GM23338 (cell line): ENCODE measurements around the gene PDE4B. TPM values are rescaled to one million over a fixed set of nuclear protein-coding genes. Genes with fewer than 3 reads are reported as not detected.
"Not testable (repeated sequence)": the region's sequence is repeated elsewhere in the genome, so short reads cannot be mapped to it uniquely, and the experiment has no call there.

Experiments
- ATAC-seq: fragments of 200-7000 bp; cut with Tn5 transposase; 3 replicates; pipeline ENCODE4 v1.9.1; 2020
- DNase-seq: peaks from one replicate; pipeline ENCODE4 v3.0.0-alpha.2; 2015; ENCODE audit warnings: low spot score
- H2AFZ ChIP-seq: fragments of 200-600 bp; sonication (generic); 2 replicates; pipeline ENCODE4 v1.8.0; 2016; ENCODE audit warnings: antibody characterized with exemption, mild to moderate bottlenecking, moderate library complexity
- H3F3A ChIP-seq: fragments of 200-600 bp; sonication (generic); replicated peaks from 2 replicates; pipeline ENCODE4 v1.8.0; 2017; ENCODE audit warnings: antibody characterized with exemption, mixed run types, low read depth
- H3K27ac ChIP-seq: fragments of 200-600 bp; sonication (generic); 2 replicates; pipeline ENCODE4 v1.6.1; 2016; ENCODE audit warnings: low read depth
- H3K27me3 ChIP-seq: fragments of 200-600 bp; sonication (generic); 2 replicates; pipeline ENCODE4 v1.8.0; 2016; ENCODE audit warnings: mild to moderate bottlenecking, mixed run types, moderate library complexity; ENCODE audit not compliant: insufficient read depth
- H3K36me3 ChIP-seq: fragments of 200-600 bp; sonication (generic); 2 replicates; pipeline ENCODE4 v1.8.0; 2016; ENCODE audit warnings: mild to moderate bottlenecking; ENCODE audit not compliant: insufficient read depth
- H3K4me1 ChIP-seq: fragments of 200-600 bp; sonication (generic); 2 replicates; pipeline ENCODE4 v1.8.0; 2016; ENCODE audit warnings: mild to moderate bottlenecking, moderate library complexity; ENCODE audit not compliant: insufficient read depth
- H3K4me2 ChIP-seq: fragments of 200-600 bp; sonication (generic); 2 replicates; pipeline ENCODE4 v1.7.1; 2017; ENCODE audit warnings: mixed run types
- H3K4me3 ChIP-seq: fragments of 200-600 bp; sonication (generic); 2 replicates; pipeline ENCODE4 v1.6.1; 2016; ENCODE audit warnings: mixed run types
- H3K79me2 ChIP-seq: fragments of 200-600 bp; sonication (generic); replicated peaks from 2 replicates; pipeline ENCODE4 v1.8.0; 2017; ENCODE audit warnings: mild to moderate bottlenecking; ENCODE audit not compliant: insufficient read depth
- H3K9me2 ChIP-seq: fragments of 200-600 bp; sonication (generic); 2 replicates; pipeline ENCODE4 v1.8.0; 2017; ENCODE audit not compliant: insufficient read depth
- H4K20me1 ChIP-seq: fragments of 200-600 bp; sonication (generic); replicated peaks from 2 replicates; pipeline ENCODE4 v1.8.0; 2017; ENCODE audit warnings: mild to moderate bottlenecking; ENCODE audit not compliant: insufficient read depth
- H3K27ac Mint-ChIP-seq: 2 replicates; pipeline ENCODE4 v1.8.0; 2020; ENCODE audit warnings: inconsistent platforms, mild to moderate bottlenecking, moderate library complexity, mixed read lengths
- H3K27me3 Mint-ChIP-seq: 3 replicates; pipeline ENCODE4 v1.8.0; 2022; ENCODE audit warnings: low read depth, mild to moderate bottlenecking, moderate library complexity, mixed read lengths, inconsistent platforms; ENCODE audit not compliant: insufficient read depth, poor library complexity
- H3K36me3 Mint-ChIP-seq: 3 replicates; pipeline ENCODE4 v1.8.0; 2021; ENCODE audit warnings: low read depth, mild to moderate bottlenecking, inconsistent platforms, moderate library complexity, mixed read lengths
- H3K4me1 Mint-ChIP-seq: 3 replicates; pipeline ENCODE4 v1.8.0; 2020; ENCODE audit warnings: mild to moderate bottlenecking, inconsistent platforms, mixed read lengths
- H3K4me3 Mint-ChIP-seq: 3 replicates; pipeline ENCODE4 v1.8.0; 2021; ENCODE audit warnings: moderate library complexity, mild to moderate bottlenecking, inconsistent platforms, mixed read lengths
- H3K9me3 Mint-ChIP-seq: 3 replicates; pipeline ENCODE4 v1.8.0; 2020; ENCODE audit warnings: moderate library complexity, mild to moderate bottlenecking, inconsistent platforms, mixed read lengths
- CREB1 ChIP-seq: fragments of 250-450 bp; sonication (Bioruptor Pico); IDR thresholded peaks from 2 replicates; pipeline ENCODE4 v1.5.0; 2020; ENCODE audit warnings: low read depth, mild to moderate bottlenecking, moderate library complexity
- EZH2phosphoT487 ChIP-seq: fragments of 200-600 bp; sonication (generic); IDR thresholded peaks from one replicate; pipeline ENCODE4 v1.8.1; 2018; ENCODE audit warnings: antibody characterized with exemption; ENCODE audit not compliant: unreplicated experiment
- NANOG ChIP-seq: IDR thresholded peaks from 2 replicates; pipeline ENCODE4 v1.6.1; 2016; ENCODE audit warnings: antibody characterized with exemption, borderline replicate concordance
- POLR2AphosphoS5 ChIP-seq: IDR thresholded peaks from 2 replicates; pipeline ENCODE4 v1.6.1; 2016; ENCODE audit warnings: antibody characterized with exemption, low read depth
- polyA plus RNA-seq: library from polyadenylated mRNA; unstranded; fragments of >200 nt; fragmentation: Nextera tagmentation; extraction: Ambion mirVana; gene quantifications from 2 replicates; pipeline ENCODE4 v1.2.1, GENCODE V29; 2016
- total RNA-seq: library from RNA; depleted of rRNA; stranded (reverse); fragments of >200 nt; shearing (Covaris generic); gene quantifications from 2 replicates; pipeline ENCODE4 v1.2.3, GENCODE V29; 2014
- TF ChIP-seq, protein P1 (sequence below): IDR thresholded peaks from 2 replicates; pipeline ENCODE4 v1.6.1; 2016; ENCODE audit warnings: antibody characterized with exemption
- TF ChIP-seq, protein P2 (sequence below): IDR thresholded peaks from one replicate; pipeline ENCODE4 v1.6.1; 2018; ENCODE audit warnings: antibody characterized with exemption; ENCODE audit not compliant: unreplicated experiment

PDE4B gene
- total and polyA plus RNA-seq, 2 experiments from 2014 or later, result 14.0 to 25.6 TPM

DNA sequence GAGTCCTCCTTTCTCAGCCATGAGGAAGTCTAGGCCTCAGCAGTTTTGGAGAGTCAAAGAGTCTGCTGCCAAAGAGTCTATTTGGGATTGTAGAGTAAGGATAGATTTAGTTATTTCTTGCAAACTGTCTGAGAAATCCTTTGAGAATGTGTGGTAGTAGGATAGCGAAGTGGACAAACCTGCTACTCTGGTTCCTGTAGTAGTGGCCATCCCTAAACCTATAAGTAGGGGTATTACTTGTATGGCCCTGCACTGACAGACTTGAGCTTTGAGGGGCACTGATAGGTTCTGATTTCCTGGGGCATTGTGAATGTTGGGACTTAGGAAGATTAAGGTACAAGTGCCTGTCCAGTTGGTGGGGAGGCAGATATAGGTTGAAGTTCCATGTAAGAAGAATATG lies 625.3 kb downstream of the PDE4B start (continued):
- TF ChIP-seq, protein P1, sequence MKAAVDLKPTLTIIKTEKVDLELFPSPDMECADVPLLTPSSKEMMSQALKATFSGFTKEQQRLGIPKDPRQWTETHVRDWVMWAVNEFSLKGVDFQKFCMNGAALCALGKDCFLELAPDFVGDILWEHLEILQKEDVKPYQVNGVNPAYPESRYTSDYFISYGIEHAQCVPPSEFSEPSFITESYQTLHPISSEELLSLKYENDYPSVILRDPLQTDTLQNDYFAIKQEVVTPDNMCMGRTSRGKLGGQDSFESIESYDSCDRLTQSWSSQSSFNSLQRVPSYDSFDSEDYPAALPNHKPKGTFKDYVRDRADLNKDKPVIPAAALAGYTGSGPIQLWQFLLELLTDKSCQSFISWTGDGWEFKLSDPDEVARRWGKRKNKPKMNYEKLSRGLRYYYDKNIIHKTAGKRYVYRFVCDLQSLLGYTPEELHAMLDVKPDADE, result no peak
- TF ChIP-seq, protein P2, sequence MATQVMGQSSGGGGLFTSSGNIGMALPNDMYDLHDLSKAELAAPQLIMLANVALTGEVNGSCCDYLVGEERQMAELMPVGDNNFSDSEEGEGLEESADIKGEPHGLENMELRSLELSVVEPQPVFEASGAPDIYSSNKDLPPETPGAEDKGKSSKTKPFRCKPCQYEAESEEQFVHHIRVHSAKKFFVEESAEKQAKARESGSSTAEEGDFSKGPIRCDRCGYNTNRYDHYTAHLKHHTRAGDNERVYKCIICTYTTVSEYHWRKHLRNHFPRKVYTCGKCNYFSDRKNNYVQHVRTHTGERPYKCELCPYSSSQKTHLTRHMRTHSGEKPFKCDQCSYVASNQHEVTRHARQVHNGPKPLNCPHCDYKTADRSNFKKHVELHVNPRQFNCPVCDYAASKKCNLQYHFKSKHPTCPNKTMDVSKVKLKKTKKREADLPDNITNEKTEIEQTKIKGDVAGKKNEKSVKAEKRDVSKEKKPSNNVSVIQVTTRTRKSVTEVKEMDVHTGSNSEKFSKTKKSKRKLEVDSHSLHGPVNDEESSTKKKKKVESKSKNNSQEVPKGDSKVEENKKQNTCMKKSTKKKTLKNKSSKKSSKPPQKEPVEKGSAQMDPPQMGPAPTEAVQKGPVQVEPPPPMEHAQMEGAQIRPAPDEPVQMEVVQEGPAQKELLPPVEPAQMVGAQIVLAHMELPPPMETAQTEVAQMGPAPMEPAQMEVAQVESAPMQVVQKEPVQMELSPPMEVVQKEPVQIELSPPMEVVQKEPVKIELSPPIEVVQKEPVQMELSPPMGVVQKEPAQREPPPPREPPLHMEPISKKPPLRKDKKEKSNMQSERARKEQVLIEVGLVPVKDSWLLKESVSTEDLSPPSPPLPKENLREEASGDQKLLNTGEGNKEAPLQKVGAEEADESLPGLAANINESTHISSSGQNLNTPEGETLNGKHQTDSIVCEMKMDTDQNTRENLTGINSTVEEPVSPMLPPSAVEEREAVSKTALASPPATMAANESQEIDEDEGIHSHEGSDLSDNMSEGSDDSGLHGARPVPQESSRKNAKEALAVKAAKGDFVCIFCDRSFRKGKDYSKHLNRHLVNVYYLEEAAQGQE, result no peak
- TF ChIP-seq CREB1, result no peak

DNA sequence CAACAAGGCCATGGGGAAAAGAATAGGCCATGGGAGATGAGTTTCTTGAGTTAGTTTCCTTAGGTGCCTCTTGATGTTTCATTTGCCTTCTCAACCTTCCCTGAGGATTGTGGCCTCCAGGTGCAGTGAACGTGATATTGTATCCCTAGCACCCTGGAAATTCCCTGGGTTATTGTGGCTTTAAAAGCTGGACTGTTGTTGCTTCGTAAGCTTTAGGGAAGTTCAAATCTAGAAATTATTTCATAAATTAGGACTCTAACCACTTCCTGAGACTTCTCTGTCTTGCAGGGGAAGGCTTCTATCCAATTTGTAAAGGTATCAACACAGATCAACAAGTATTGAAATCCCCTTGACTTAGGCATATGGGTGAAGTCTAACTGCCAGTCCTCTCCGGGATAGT lies 627.5 kb downstream of the PDE4B start:
- Histone ChIP-seq H3K9me2 (peaks cover 17% of the 10 kb centered on the region; the same call in 1 of the 2 replicates), H3K4me1 (peaks cover 10% of the 10 kb centered on the region)
- H3K9me3 Mint-ChIP-seq, result peaks cover 36% of the 10 kb centered on the region
- not testable (repeated sequence) for ATAC-seq, H3K27ac Mint-ChIP-seq, H3K27ac ChIP-seq, H3K36me3 ChIP-seq, H3K27me3 Mint-ChIP-seq, H3K4me1 Mint-ChIP-seq, H3K79me2 ChIP-seq, DNase-seq, H3K27me3 ChIP-seq, H4K20me1 ChIP-seq, H3K4me2 ChIP-seq, H3K4me3 ChIP-seq, H3F3A ChIP-seq, H2AFZ ChIP-seq, H3K4me3 Mint-ChIP-seq
- peaks cover 21% of the 10 kb centered on the region; the same call in 2 of the 3 replicates for H3K36me3 Mint-ChIP-seq

DNA sequence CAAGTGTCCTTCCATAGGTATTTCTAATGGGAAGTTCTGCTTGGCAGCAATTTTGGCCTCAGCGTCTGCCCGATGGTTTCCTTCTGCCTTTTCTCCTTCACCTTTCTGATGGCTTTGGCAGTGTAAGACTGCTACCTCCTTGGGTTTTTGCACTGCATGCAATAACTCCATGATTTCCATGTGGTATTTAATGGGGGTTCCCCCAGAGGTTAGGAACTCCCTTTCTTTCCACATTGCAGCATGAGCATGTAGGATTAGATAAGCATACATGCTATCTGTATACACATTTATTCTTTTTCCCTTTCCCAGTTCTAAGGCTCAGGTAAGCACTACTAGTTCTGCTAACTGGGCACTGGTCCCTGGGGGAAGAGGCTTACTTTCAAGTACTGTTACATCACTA lies 628.2 kb downstream of the PDE4B start:
- H3K27me3 Mint-ChIP-seq, H3F3A ChIP-seq, H3K27ac ChIP-seq, H3K27ac Mint-ChIP-seq, H3K36me3 ChIP-seq, H3K4me3 ChIP-seq, H2AFZ ChIP-seq, H3K27me3 ChIP-seq, ATAC-seq, H3K79me2 ChIP-seq, H3K4me3 Mint-ChIP-seq, H3K4me1 Mint-ChIP-seq, H4K20me1 ChIP-seq, DNase-seq, H3K4me2 ChIP-seq: not testable (repeated sequence)
- Mint-ChIP-seq H3K9me3 (peaks cover 36% of the 10 kb centered on the region), H3K36me3 (peaks cover 21% of the 10 kb centered on the region; the same call in 2 of the 3 replicates)
- Histone ChIP-seq H3K9me2 (peaks cover 17% of the 10 kb centered on the region; the same call in 1 of the 2 replicates), H3K4me1 (peaks cover 15% of the 10 kb centered on the region)

DNA sequence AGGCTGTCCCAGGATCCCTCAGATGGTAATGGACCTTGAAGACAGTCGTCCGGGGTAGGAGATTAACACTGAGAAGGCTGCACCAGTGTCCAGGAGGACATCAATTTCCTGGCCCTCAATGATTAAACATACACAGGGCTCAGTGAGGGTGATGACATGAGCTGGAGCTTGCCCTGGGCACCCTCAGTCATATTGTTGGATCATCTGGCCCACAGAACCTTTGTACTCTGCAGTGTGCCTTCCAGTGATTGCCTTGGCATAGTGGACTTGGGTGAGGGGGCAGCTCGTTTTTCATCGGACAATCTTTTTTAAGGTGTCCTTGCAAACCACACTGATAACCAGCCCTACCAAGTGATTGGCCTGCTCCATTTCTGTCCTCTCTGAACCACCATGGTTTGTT lies 630.1 kb downstream of the PDE4B start:
- H3K4me1 ChIP-seq, result peaks cover 20% of the 10 kb centered on the region
- no peak overlapping the region for H3K27ac ChIP-seq
- ATAC-seq (no peak), DNase-seq (no peak)
- no peaks in the 10 kb centered on the region for H4K20me1 ChIP-seq
- peaks cover 17% of the 10 kb centered on the region; the same call in 1 of the 2 replicates for H3K9me2 ChIP-seq
- no peak overlapping the region for H3K4me3 ChIP-seq
- no peaks in the 10 kb centered on the region for H3K79me2 ChIP-seq
- no peaks in the 10 kb centered on the region for H3K27me3 ChIP-seq
- no peak overlapping the region for H2AFZ ChIP-seq
- H3K36me3 Mint-ChIP-seq, result peaks cover 14% of the 10 kb centered on the region; the same call in 2 of the 3 replicates
- no peak overlapping the region for H3K27ac Mint-ChIP-seq
- H3F3A ChIP-seq, result 0 out of 2 replicates have a peak, but pooled peaks cover 7% of the 10 kb centered on the region
- no peak overlapping the region for H3K4me3 Mint-ChIP-seq
- H3K27me3 Mint-ChIP-seq, result peaks cover 4% of the 10 kb centered on the region
- H3K36me3 ChIP-seq, result no peaks in the 10 kb centered on the region
- H3K4me1 Mint-ChIP-seq, result peaks cover 7% of the 10 kb centered on the region
- no peak overlapping the region for H3K4me2 ChIP-seq
- H3K9me3 Mint-ChIP-seq, result peaks cover 24% of the 10 kb centered on the region
- no peak for TF ChIP-seq NANOG
- TF ChIP-seq, protein P1, result no peak
- TF ChIP-seq EZH2phosphoT487, result no peak
- TF ChIP-seq, protein P2, result no peak
- no peak for TF ChIP-seq POLR2AphosphoS5
